ENCODE data around the gene ATG4B. TPM values are rescaled to one million over a fixed set of nuclear protein-coding genes. Genes with fewer than 3 reads are reported as not detected.
"Not testable (repeated sequence)": the region's sequence is repeated elsewhere in the genome, so short reads cannot be mapped to it uniquely, and the experiment has no call there.

The ATG4B gene
- polyA plus RNA-seq (2013, experiment 1 of 2; ENCODE audit: insufficient read length): 61.3 TPM
- 52.5 TPM for polyA plus RNA-seq (2013, experiment 2 of 2; ENCODE audit: insufficient read length)

GRCh38 chr2:241637018-241637794 lies at the start of gene ATG4B, which contains the start of gene THAP4:
Gene ATG4B (plus strand): TSS chr2:241637693. CDS start chr2:241637715, 22 bp downstream.
Gene THAP4 (minus strand): TSS chr2:241637158. CDS start chr2:241637017, 141 bp downstream.
- peak; percentile 86 for DNase-seq

- DNase-seq: not testable (repeated sequence)
These were observed 47.6 kb upstream of the ATG4B start for GRCh38 chr2:241589863-241590262.

- DNase-seq: not testable (repeated sequence)
These were observed 46.7 kb upstream of the ATG4B start for GRCh38 chr2:241590496-241591455.

GRCh38 chr2:241592126-241592845 lies 45.2 kb upstream of the ATG4B start:
- no peak for DNase-seq

- no peak for DNase-seq
These were observed 44.2 kb upstream of the ATG4B start for GRCh38 chr2:241593271-241593670.

GRCh38 chr2:241595600-241596140 lies 41.8 kb upstream of the ATG4B start:
- DNase-seq: no peak

GRCh38 chr2:241597561-241597960 lies 39.9 kb upstream of the ATG4B start:
- no peak for DNase-seq

- no peak for DNase-seq
These were observed 39.4 kb upstream of the ATG4B start for GRCh38 chr2:241598061-241598460.

- peak; percentile 24 for DNase-seq
These were observed 39.0 kb upstream of the ATG4B start for GRCh38 chr2:241598487-241598886.

GRCh38 chr2:241599615-241600014 lies 37.9 kb upstream of the ATG4B start:
- no peak for DNase-seq

GRCh38 chr2:241601841-241602240 lies 35.7 kb upstream of the ATG4B start:
- DNase-seq: no peak

- DNase-seq: no peak
These were observed 34.8 kb upstream of the ATG4B start for GRCh38 chr2:241602720-241603119.

- no peak for DNase-seq
These were observed 33.8 kb upstream of the ATG4B start for GRCh38 chr2:241603686-241604085.

- DNase-seq: no peak
These were observed 31.3 kb upstream of the ATG4B start for GRCh38 chr2:241606186-241606585.

- no peak for DNase-seq
These were observed 30.2 kb upstream of the ATG4B start for GRCh38 chr2:241607162-241607885.

- DNase-seq: no peak
These were observed 28.6 kb upstream of the ATG4B start for GRCh38 chr2:241608881-241609280.

- peak; percentile 90 for DNase-seq
These were observed 27.4 kb upstream of the ATG4B start for GRCh38 chr2:241609859-241610793.

- no peak for DNase-seq
These were observed 26.4 kb upstream of the ATG4B start for GRCh38 chr2:241611062-241611461.

- DNase-seq: no peak
These were observed 25.1 kb upstream of the ATG4B start for GRCh38 chr2:241612156-241613016.

Data from fibroblast of skin of scalp (primary cell).